Stimulated activated CD8-positive, alpha-beta memory T cell treated with anti-CD3 and anti-CD28 coated beads, Interleukin-12 subunit alpha, Interleukin-12 subunit beta, amount 100 ng/mL, for 4 hours (primary cell): ENCODE measurements around the gene IREB2.
"Not testable (repeated sequence)": the region's sequence is repeated elsewhere in the genome, so short reads cannot be mapped to it uniquely, and the experiment has no call there.

Experiments
- DNase-seq: peaks from one replicate; pipeline ENCODE4 v3.0.0-alpha.2; 2020; ENCODE audit warnings: low read depth

Gene IREB2

DNA sequence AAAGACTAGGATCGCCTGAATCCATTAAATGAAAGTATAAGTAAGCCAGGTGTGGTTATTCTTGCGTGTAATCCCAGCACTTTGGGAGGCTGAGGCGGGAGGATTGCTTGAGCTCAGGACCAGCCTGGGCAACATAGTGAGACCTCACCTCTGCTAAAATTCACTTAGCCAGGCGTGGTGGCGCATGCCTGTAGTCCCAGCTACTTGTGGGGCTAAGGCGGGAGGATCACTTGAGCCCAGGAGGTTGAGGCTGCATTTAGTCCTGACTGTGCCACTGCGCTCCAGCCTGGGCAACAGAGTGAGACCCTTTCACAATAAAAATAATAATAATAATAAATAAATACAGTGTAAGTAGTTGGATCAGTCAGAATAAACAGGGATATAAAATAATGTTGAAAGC is 43.9 kb downstream of the IREB2 start:
- no peak for DNase-seq

DNA sequence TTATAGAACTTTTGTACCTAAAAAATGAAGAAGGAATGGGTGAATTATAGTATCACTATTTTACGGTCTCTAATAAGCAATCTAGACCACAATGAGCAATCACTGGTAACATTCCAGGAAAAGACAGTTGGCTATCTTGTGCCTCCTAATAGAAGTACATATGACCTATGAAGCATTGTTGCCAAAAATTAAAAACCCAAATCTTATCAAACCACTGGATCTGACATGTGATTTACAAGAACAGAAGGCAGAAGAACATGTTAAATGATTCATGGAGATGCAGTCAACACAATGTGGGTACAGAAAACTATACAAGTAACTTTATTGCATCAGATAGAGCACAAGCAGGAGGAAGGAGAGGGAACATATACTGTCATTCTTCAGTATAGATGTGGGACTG is 54.9 kb downstream of the IREB2 start:
- no peak for DNase-seq

DNA sequence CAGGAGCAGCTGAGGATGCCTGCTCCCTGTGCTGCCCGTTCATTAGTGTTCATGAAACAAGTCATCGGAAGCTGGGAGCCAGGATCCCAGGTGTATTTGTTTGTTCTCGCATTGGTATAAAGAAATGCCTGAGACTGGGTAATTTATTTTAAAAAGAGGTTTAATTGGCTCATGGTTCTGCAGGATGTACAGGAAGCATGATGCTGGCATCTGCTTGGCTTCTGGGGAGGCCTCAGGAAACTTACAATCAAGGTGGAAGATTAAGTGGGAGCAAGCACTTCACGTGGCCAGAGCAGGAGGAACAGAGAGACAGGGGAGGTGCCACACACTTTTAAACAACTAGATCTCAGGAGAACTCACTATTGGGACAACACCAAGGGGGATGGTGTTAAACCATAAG is 63.8 kb downstream of the IREB2 start:
- no peak for DNase-seq

DNA sequence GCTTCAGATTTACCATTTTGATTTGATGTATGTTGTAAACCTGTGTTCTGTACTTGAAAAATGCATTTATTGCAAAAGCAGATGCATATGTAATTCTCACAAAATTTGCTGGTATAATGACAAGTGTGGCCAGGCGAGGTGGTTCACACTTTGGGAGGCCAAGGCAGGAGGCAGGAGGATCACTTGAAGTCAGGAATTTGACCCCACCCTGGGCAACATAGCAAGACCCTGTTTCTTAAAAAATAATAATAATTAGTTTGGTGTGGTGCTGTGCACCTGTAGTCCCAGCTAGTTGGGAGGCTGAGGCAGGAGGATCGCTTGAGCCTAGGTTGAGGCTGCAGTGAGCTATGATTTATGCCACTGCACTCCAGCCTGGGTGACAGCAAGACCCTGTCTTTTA is 64.6 kb downstream of the IREB2 start:
- no peak for DNase-seq

DNA sequence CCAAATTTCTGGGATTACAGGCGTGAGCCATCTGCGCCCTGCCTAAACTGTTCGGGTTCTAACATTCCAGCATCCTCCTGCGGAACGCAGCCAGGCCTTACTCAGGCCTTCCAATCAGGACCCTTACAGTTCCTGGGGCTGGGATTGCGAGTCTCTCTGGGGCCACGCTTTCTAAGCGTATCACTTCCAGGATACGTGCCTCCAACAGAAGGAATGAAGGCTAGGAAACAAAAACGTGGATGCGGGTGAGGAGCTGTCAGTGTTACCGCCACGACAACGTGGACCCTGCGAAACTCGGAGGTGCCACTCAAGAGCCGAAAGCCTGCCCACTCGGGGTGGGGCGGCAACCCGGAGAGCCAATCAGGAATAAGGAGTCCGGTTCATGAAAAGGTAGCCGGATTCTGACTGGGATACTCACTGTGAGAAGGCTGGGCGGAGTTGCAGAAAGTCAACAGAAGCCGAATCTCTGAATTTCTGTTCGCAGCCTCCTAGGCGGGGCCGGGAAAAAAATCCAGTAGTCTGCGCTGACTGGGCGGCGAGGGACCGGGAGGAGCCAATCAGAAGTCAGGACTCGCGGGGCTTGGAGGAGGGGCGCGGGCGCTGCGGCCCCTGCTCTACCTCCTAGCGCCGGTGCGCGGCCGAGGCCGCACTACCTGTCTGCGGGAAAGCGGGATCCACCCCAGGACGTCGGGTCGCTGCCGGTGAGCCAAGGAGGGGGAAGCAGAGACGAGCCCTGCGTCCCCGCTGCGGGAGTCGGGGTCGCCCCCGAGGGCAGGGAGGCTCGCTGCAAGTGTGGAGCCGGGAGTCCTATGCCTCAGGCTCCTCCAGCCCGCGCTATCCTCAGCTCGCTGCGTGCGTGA is 69.2 kb downstream of the IREB2 start, which contains the start of gene HYKK:
HYKK (plus strand) TSS at position 607 of the 860 bp plus-strand sequence. CDS start 5,512 bp downstream, outside the sequence.
- DNase-seq, result peak; percentile 42

DNA sequence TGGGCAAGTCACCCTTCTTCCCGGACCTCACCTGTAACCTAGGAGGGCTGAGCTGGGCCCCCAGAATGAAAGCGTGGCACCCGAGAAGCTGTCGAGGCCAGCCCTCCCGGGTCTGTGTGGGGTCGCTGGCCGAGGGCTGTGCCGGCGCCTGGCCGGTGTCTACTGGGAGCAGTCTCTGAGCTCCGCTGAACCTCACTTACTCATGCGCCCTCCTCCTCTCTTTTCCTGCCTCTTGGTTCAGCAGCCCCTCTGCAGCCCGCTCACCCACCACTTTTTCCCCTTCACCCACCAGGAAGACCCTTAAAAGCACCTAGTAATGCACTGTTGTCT is 69.8 kb downstream of the IREB2 start:
- peak; percentile 1 for DNase-seq

DNA sequence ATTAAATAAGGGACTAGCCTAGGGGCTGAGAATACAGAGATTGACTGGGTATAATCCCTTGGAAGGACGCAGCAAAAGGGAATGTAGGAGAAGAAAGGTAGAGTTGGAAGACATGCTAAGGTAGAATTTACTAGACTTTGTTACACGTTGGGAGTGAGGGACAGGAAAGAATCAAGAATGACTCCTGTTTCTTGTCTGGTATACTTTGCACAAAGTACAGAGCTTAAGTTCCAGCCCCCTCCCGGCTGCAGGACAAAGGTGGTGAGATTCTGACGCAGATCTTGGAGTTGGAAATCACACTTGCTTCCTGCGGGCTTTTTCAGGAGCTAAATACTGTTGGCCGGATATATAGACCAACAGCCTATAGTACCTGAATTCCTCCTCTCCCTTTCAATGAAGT is 70.3 kb downstream of the IREB2 start:
- no peak for DNase-seq

DNA sequence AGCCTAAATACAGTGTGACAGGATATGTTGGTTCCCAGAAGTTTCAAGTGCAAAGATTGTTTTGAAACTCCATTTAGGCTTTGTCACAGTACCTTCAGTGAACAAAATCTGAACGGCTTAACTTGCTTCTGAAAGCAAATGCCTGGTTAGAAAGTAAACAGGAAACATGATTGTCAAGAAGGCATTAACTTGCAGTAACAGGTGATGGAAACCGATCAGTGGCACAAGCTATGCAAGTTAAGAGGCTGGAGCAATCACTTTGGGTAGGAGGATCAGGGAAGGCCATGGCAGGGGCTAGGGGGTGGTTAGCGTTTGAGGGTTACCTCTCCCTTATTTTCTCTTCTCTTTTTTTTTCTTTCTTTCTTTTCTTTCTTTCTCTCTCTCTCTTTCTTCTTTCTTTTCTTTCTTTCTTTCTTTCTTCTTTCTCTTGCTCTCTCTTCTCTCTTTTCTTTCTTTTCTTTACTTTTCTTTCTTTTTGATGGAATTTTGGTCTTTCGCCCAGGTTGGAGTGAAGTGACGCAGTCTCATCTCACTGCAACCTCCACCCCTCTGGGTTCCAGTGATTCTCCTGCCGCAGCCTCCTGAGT is 71.8 kb downstream of the IREB2 start:
- DNase-seq, result no peak

DNA sequence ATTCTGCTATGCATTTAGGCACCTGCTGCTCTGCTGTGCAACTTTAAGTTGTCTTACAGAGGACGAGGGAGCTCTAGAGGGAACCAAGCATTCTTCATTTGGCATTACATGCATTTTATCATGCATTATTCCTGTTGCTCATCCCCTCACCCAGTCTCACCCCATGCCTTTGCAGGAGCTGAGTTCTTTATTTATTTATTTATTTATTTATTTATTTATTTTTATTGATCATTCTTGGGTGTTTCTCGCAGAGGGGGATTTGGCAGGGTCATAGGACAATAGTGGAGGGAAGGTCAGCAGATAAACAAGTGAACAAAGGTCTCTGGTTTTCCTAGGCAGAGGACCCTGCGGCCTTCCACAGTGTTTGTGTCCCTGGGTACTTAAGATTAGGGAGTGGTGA is 82.0 kb downstream of the IREB2 start:
- DNase-seq, result not testable (repeated sequence)

DNA sequence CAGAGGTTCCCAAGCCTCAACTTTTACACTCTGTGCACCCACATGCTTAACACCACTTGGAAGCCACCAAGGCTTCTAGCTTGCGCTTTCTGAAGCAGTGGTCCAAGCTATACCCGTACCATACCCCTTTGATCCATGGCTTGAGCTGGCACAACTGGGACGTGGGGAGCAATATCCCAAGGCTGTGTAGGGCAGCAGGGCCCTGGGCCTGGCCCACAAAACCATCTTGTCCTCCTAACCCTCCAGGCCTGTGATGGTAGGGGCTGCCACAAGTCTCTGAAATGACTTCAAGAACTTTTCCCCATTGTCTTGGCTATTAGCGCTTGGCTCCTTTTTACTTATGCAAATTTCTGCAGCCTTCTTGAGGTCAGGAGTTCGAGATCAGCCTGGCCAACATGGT is 86.2 kb downstream of the IREB2 start:
- no peak for DNase-seq

DNA sequence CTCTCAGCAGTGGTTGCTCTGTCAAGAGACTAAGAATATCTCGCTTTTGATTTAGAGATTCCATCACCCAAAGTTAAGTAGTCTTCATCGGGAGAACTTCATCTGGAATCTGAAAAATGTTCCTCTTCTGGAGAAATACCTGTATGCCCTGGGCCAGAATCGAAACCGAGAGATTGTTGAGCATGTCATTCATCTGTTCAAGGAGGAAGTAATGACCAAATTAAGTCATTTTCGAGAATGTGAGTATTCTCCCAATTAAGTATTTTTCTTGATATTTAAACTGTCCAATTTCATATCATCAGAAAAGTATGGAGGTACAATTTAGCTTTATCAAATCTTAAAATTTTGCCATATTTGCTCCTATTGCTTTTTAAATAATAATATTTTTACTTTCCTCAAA is 89.3 kb downstream of the IREB2 start:
- no peak for DNase-seq

DNA sequence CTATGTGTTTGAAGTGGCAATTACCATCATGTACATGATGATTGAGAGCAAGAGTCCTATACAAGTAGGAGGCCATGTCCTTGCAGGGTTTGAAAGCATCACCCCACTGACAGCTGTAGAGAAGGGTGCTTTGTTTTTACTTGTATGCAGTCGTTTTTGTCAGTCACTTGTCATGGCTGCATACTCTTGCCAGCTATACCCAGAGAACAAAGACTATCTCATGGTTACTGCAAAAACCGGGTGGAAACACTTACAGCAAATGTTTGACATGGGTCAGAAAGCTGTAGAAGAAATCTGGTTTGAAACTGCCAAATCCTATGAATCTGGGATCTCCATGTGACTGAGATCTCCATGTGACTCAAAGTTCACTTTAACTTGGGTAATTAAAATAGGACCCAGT is 95.3 kb downstream of the IREB2 start:
- no peak for DNase-seq

DNA sequence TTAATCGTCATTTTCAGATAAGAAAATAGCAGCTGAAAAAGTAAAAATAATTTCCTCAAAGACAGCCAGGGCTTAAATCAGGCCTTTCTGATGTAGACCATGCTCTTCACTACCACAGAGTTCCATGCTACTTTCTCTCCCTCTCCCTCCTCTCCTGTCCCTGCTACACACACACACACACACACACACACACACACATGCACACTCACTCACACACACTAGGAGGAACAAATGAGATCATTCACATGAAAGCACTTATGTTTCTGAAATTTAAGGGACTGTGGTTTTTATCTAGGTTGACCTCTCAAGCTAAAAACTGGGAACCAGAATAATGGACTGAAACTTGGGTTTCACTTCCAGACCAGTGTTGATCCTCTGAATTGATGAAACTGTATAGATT is 98.1 kb downstream of the IREB2 start:
- DNase-seq, result no peak

DNA sequence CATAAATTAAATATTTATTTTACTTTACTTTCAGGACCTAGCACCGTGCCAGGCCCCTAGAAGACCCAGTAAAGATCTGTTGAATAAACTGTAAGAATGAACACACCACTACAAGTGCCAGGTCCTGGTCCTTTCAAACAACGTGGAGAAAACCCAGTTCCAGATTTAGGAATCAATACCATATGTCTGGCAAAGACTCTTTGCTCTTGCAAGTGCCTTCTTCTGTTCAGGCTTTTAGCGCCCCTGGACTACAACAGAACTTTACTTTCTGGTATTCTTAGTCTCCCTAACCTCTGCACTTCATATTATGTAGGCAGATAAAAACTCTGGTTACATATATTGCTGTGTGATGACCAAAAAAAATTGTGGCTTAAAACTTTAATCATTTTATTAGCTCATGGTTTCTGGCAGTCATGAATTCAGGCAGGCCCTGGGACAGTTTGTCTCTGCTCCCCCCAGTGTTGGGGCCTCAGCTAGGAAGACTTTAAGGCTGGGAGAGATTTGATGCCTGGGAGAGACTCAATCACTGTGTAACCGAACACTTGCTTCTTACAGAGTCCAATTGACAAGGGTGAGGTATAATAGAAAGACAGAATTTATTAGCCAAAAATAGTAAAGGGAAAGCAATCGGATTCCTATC is 99.4 kb downstream of the IREB2 start:
- no peak for DNase-seq

DNA sequence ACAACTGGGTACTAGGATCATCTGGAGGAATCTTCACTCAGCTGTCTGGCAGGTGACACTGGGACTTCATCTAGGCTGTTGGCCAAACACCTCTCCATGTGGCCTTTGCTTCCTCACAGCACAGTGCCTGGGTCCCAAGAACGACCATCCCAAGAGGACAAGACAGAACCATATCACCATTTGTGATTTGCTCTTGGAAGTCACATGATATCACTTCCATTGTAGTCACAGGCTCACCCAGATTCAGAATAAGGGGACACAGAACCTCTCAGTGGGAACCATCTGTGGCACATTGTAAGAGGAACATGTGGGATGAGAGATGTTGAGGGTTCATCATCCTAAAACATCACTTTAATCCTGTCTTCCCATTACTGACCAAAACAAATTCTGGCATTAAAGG is 100.3 kb downstream of the IREB2 start:
- no peak for DNase-seq

DNA sequence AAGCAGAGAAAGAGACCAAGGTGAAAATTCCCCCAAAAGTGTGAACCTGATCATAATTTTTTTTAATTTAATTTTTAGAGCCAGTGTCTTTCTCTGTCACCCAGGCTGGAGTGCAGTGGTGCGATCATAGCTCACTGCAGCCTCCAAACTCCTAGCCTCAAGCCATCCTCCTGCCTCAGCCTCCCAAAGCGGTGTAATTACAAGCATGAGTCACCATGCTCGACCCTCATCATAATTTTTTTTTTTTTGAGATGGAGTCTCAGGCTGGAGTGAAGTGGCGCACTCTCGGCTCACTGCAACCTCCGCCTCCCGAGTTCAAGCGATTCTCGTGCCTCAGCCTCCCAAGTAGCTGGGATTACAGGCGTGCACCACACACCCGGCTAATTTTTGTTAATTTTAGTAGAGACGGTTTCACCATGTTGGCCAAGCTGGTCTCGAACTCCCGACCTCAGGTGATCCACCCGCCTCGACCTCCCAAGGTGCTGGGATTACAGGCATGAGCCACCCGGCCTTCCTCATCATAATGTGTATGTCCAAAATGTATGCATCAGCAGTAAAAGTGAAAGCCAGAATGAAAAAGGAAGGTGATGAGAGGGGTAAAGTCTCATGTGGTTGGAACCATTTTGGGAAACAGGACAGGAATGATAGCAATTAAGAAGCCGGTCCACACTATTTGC is 101.6 kb downstream of the IREB2 start:
- not testable (repeated sequence) for DNase-seq

DNA sequence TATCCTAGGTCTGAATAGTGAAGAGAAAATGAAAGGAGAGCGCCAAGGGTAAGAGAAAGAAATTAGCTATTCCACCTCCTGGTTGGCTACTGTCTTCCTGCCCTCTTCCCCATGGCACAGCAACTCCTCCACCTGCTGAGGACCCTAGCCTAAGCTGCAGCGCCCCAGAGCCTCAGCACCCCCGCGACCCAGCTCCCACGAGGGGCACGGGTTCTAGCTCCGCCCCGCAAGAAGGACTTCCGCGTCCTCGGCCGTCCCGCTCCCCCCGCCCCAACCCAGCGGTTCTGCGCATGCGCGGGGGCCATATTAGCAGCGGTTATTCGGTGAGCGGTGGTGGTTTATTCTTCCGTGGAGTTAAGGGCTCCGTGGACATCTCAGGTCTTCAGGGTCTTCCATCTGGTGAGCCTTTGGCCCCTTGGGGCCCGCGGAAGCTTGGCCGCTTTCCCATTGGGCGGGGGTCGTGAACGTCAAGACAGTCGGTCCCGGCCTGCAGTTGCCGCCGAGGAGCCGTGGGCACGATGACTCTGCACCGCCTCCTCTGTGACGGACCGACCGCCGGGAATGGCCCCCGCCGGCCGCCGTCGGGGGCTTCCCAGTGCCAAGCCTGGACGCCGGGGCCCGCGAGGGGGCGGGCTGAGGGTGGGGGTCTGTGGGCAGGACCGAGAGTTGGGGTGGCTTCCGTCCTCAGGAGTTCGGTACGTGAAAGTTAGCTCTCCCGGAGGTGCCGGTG is 102.3 kb downstream of the IREB2 start, which contains the start of gene PSMA4:
PSMA4 (plus strand) TSS at position 304 of the 730 bp plus-strand sequence. CDS start 1,484 bp downstream, outside the sequence.
- peak; percentile 96 for DNase-seq

DNA sequence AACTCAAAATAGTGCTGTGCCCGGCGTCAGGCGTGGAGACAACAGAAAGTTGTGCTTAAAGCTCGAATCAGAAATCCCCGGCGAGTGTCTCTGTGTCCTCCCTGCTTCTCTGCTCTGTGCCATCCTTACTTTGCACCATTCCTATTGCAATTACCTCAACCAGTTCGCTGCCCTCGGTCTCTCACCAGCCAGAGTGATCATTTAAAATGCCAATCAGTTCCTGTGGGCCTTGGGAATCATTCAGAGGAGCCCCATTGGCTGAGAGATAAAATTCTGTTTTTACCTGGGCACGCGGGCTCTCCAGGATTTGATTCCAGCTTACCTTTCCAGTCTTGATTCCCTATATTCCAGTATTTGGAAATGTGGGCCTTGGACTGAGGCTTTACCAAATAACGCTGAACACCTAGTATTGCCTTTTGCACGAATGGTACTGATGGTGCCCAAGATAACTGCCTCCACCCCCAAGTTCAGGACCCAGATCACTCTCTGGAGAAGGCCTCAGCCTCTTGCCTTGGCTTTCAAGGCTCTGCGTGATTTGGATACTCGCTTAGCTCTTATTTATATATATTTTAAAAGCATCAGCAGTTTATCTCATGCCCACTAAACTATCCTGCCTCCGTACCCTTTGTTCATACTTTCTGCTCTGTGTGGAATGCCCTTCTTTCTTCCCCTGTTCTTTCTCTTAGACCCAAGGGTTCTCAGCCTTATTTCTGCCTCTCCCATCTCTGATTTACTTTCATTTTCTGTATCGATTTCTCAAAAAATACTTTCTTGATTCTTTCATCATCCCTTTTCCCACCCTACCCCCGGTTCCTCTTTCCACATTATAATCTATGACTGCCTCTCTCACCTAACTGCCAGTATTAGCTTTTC is 103.1 kb downstream of the IREB2 start:
- no peak for DNase-seq

DNA sequence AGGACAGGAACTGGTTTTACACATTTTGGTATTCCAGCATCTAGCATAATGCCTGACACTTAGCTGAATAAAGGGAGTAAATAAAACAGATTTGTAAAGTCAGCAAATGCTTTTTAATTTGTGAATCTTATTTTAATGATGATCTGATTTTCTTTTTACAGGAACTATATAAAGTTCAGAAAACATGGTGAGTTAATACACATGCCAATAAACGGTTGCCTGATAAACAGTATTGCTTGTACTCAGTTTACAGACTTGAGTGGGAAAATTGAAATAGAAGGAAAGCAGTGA is 103.7 kb downstream of the IREB2 start:
- DNase-seq, result no peak

DNA sequence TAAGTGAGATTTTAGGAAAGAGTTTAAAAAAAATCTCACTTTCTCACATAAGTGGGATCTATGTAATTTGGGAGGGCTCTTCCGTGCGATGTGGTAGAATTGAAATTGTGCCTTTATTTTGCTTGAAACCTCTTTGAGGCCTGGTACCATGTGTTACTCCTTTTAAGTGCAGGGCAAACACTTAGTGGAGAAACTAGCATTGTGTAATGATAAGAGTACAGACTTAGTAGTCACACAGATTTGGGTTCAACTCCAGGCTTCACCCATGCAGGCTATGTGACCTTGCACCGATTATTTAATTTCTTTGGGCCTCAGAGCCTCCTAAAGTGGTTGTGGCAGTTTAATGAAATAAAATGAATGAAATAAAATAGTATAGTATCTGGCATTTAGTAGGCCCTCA is 104.6 kb downstream of the IREB2 start:
- no peak for DNase-seq

DNA sequence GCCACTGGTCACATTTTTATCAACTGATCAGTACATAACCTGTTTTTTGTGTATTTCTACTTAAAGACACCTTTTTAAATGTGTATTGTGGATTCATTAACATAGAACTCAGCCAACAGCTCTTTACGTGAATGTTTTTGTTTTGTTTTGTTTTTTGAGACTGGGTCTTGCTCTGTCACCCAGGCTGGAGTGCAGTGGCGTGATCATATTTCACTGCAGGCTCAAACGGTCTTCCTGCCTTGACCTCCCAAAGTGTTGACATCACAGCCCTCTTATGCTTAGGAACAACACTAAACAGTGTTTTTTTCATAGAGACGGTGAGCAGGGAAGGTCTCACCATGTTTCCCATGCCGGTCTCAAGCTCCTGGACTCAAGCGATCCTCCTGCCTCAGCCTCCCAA is 112.2 kb downstream of the IREB2 start:
- DNase-seq, result no peak
